HepG2 (cell line): ENCODE measurements around the gene GAS2. TPM values are rescaled to one million over a fixed set of nuclear protein-coding genes. Genes with fewer than 3 reads are reported as not detected.

Experiments used
- AHR ChIP-seq: IDR thresholded peaks from 2 replicates; pipeline ENCODE4 v1.6.1; 2018; ENCODE audit warnings: missing genetic modification reagents, missing compliant biosample characterization
- ARNT ChIP-seq: fragments of 450-650 bp; IDR thresholded peaks from 2 replicates; pipeline ENCODE4 v1.6.1; 2017
- ATF1 ChIP-seq: IDR thresholded peaks from 2 replicates; pipeline ENCODE4 v1.6.1; 2016; ENCODE audit warnings: mild to moderate bottlenecking, control low read depth
- ATF4 ChIP-seq, 2 experiments: fragments of 450-650 bp in 1 of 2; sonication (generic) in 1 of 2; formaldehyde crosslinking; IDR thresholded peaks; 2 replicates each; pipeline versions ENCODE4 v1.5.0 to v1.8.0; 2020 to 2022; ENCODE audit warnings: mild to moderate bottlenecking in 1 of 2, missing genetic modification reagents in 1 of 2
- CHCHD3 ChIP-seq: sonication (generic); formaldehyde crosslinking; IDR thresholded peaks from 2 replicates; pipeline ENCODE4 v1.8.0; 2022; ENCODE audit warnings: mild to moderate bottlenecking, missing genetic modification reagents, moderate library complexity
- ETV5 ChIP-seq: IDR thresholded peaks from 2 replicates; pipeline ENCODE4 v1.6.1; 2018; ENCODE audit warnings: missing biosample characterization, missing genetic modification reagents, inconsistent platforms, borderline replicate concordance
- HNF4G ChIP-seq, 2 experiments: sonication (generic) in 1 of 2; formaldehyde crosslinking in 1 of 2; IDR thresholded peaks; 2 replicates each; pipeline versions ENCODE4 v1.4.0 to v1.6.1; 2011 to 2020; ENCODE audit warnings: borderline replicate concordance in 2 of 2, low read depth in 2 of 2, mild to moderate bottlenecking in 2 of 2, low read length in 1 of 2, missing genetic modification reagents in 1 of 2, moderate library complexity in 1 of 2
- HNRNPK ChIP-seq: fragments of 200-400 bp; formaldehyde crosslinking; IDR thresholded peaks from 2 replicates; pipeline ENCODE4 v1.6.1; 2018; ENCODE audit warnings: low read length, low read depth, moderate library complexity, mild to moderate bottlenecking; ENCODE audit not compliant: poor library complexity, severe bottlenecking
- HNRNPLL ChIP-seq: fragments of 200-400 bp; formaldehyde crosslinking; IDR thresholded peaks from 2 replicates; pipeline ENCODE4 v1.6.1; 2017; ENCODE audit warnings: mild to moderate bottlenecking, low read depth, low read length; ENCODE audit not compliant: poor library complexity, severe bottlenecking
- KLF13 ChIP-seq: sonication (generic); formaldehyde crosslinking; IDR thresholded peaks from 2 replicates; pipeline ENCODE4 v1.4.0; 2020; ENCODE audit warnings: mild to moderate bottlenecking, missing genetic modification reagents
- KMT2B ChIP-seq: IDR thresholded peaks from 2 replicates; pipeline ENCODE4 v1.6.1; 2016; ENCODE audit warnings: missing genetic modification reagents, missing compliant biosample characterization
- MEIS2 ChIP-seq: sonication (generic); formaldehyde crosslinking; IDR thresholded peaks from 2 replicates; pipeline ENCODE4 v1.9.0; 2021; ENCODE audit warnings: mild to moderate bottlenecking, missing genetic modification reagents
- NBN ChIP-seq: fragments of 450-650 bp; conservative IDR thresholded peaks from 2 replicates; pipeline ENCODE4 v1.6.1; 2017
- PAF1 ChIP-seq: IDR thresholded peaks from 2 replicates; pipeline ENCODE4 v1.6.1; 2016; ENCODE audit warnings: missing genetic modification reagents, missing compliant biosample characterization
- SATB2 ChIP-seq: sonication (generic); formaldehyde crosslinking; IDR thresholded peaks from 2 replicates; pipeline ENCODE4 v1.5.0; 2020; ENCODE audit warnings: missing genetic modification reagents
- TEAD3 ChIP-seq: optimal IDR thresholded peaks from 2 replicates; pipeline ENCODE3; 2016; ENCODE audit warnings: borderline replicate concordance
- ZBED4 ChIP-seq: sonication (generic); formaldehyde crosslinking; IDR thresholded peaks from 2 replicates; pipeline ENCODE4 v1.4.0; 2020; ENCODE audit warnings: missing genetic modification reagents, borderline replicate concordance
- ZFP36L2 ChIP-seq: sonication (generic); formaldehyde crosslinking; IDR thresholded peaks from 2 replicates; pipeline ENCODE4 v1.4.0; 2020; ENCODE audit warnings: missing genetic modification reagents
- ZMYM3 ChIP-seq: sonication (generic); formaldehyde crosslinking; IDR thresholded peaks from 2 replicates; pipeline ENCODE4 v1.5.1; 2020; ENCODE audit warnings: mild to moderate bottlenecking, missing genetic modification reagents
- polyA plus RNA-seq, 8 experiments: library from polyadenylated mRNA; depleted of rRNA in 3 of 8; stranded (reverse) in 7 of 8; unstranded in 1 of 8; fragments of >200 nt; fragmentation: Illumina TruSeq in 4 of 8; extraction: Trizol in 4 of 8; gene quantifications; 2 replicates each; pipeline versions ENCODE4 v1.2.1 to v1.2.3, GENCODE V29; 2011 to 2016; ENCODE audit warnings: low read depth in 4 of 8, missing spikeins in 1 of 8, mixed read lengths in 1 of 8; ENCODE audit not compliant: insufficient read depth in 1 of 8
- total RNA-seq, 5 experiments: library from RNA; depleted of rRNA; stranded (reverse); fragments of >200 nt; fragmentation: Illumina TruSeq; extraction: Trizol; gene quantifications; 2 replicates each; pipeline ENCODE4 v1.2.3, GENCODE V29; 2016; ENCODE audit warnings: low read depth in 1 of 5
- TF ChIP-seq, protein P1 (sequence below): sonication (generic); formaldehyde crosslinking; IDR thresholded peaks from 2 replicates; pipeline ENCODE4 v1.9.0; 2021; ENCODE audit warnings: missing genetic modification reagents, mild to moderate bottlenecking, borderline replicate concordance
- TF ChIP-seq, protein P2 (sequence below): sonication (generic); formaldehyde crosslinking; IDR thresholded peaks from 2 replicates; pipeline ENCODE4 v1.5.0; 2020; ENCODE audit warnings: missing genetic modification reagents

Gene GAS2
- total and polyA plus RNA-seq, 2 of the 13 experiments (the other 11 are each of a cell fraction or from before 2014, with no cell fraction given): 26.0 to 85.1 TPM

DNA sequence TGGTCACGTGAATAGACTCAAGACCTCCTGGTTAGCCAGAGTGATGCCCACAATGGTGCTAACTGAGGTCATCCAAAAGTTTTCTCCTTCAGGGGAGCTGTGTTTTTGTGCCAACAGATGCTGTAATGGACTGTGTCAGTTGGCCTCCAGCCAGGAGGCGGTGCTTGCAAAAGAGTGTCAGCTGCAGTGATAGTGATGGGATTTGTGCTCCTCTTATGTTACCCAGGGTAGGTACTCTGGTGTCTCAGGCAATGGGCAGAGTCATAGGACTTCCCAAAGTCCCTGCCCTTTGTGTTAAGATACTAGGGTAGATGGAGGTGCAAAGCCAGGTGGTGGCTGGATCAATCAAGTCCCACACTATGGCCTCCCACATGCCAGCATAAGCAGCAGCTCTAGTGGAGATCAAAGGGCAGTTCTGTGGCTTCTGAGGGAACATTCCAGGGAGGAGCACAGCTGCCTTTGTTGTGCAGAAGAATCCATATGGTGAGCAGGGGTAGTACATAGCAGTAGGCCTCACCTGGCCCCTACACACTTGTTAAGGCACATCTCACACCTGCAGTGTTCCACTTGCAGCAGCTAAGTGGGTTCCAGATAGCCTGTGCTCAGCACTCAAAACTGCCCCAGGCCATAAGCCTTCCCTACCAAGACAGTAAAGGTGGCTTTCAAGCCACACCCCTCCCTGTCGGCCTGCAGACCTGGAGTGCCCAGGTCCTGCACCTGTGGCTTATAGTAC is 31.3 kb upstream of the GAS2 start (continued):
- no peak; the same call in 1 of the 2 replicates for TF ChIP-seq ZMYM3
- TF ChIP-seq KLF13 (CRISPR knock-in tag): no peak
- TF ChIP-seq SATB2 (CRISPR knock-in tag): no peak
- TF ChIP-seq, protein P1, sequence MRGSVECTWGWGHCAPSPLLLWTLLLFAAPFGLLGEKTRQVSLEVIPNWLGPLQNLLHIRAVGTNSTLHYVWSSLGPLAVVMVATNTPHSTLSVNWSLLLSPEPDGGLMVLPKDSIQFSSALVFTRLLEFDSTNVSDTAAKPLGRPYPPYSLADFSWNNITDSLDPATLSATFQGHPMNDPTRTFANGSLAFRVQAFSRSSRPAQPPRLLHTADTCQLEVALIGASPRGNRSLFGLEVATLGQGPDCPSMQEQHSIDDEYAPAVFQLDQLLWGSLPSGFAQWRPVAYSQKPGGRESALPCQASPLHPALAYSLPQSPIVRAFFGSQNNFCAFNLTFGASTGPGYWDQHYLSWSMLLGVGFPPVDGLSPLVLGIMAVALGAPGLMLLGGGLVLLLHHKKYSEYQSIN (CRISPR knock-in tag): no peak
- peak; percentile 86 for TF ChIP-seq HNF4G (IDR thresholded peaks at IDR 0.05; ENCODE audit: borderline replicate concordance, low read depth, low read length)
- TF ChIP-seq HNF4G (CRISPR knock-in tag; IDR thresholded peaks at IDR 0.05; ENCODE audit: borderline replicate concordance, low read depth): no peak
- no peak for TF ChIP-seq ATF1 (CRISPR knock-in tag)
- TF ChIP-seq, protein P2, sequence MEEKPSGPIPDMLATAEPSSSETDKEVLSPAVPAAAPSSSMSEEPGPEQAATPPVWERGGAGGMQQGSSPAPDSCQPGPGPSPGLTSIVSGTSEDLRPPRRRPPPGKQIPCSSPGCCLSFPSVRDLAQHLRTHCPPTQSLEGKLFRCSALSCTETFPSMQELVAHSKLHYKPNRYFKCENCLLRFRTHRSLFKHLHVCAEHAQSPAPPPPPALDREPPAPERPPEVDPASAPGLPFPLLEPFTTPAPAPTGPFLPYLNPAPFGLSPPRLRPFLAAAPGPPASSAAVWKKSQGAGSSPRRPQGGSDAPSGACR: no peak
- no peak for TF ChIP-seq ARNT
- peak; percentile 22; the same call in 1 of the 2 replicates for TF ChIP-seq ETV5 (CRISPR knock-in tag)
- TF ChIP-seq HNRNPK: no peak
- TF ChIP-seq ATF4 (CRISPR knock-in tag; IDR thresholded peaks at IDR 0.05): no peak
- TF ChIP-seq MEIS2 (CRISPR knock-in tag): no peak
- peak; percentile 99 for TF ChIP-seq TEAD3
- no peak for TF ChIP-seq PAF1 (CRISPR knock-in tag)
- no peak for TF ChIP-seq ZBED4
- TF ChIP-seq HNRNPLL: no peak
- no peak for TF ChIP-seq ZFP36L2 (CRISPR knock-in tag)
- no peak for TF ChIP-seq NBN
- no peak for TF ChIP-seq AHR (CRISPR knock-in tag)
- TF ChIP-seq CHCHD3: no peak
- TF ChIP-seq KMT2B: peak; percentile 57; the same call in 1 of the 2 replicates
